Keratinocyte (primary cell): Measurements from ENCODE around the gene SCAF4.

Experiments
- CTCF ChIP-seq, 3 experiments: IDR thresholded peaks in 1 of 3; conservative IDR thresholded peaks in 1 of 3; optimal IDR thresholded peaks in 1 of 3; 2 replicates in 2 of 3; 3 replicates in 1 of 3; pipeline versions ENCODE3 to v1.5.1; 2011; ENCODE audit warnings: low read length in 3 of 3, mild to moderate bottlenecking in 3 of 3, moderate library complexity in 2 of 3, control low read depth in 1 of 3, inconsistent platforms in 1 of 3; ENCODE audit not compliant: insufficient read depth in 2 of 3; ENCODE audit errors: extremely low read depth in 1 of 3
- EZH2 ChIP-seq: IDR thresholded peaks from one replicate; pipeline ENCODE4 v1.6.1; 2012; ENCODE audit warnings: inconsistent platforms, mild to moderate bottlenecking, low read length, moderate library complexity

GRCh38 chr21:31686272-31686915, 45.5 kb downstream of the SCAF4 start:
- no peak for TF ChIP-seq CTCF (optimal IDR thresholded peaks at IDR 0.05 in 1 of 3, IDR thresholded peaks at IDR 0.05 in 1 of 3, conservative IDR thresholded peaks at IDR 0.05 in 1 of 3; ENCODE audit: extremely low read depth in 1 of 3, insufficient read depth in 2 of 3, low read length in 3 of 3)
- no peak for TF ChIP-seq EZH2
